GM15510 (cell line): Measurements from ENCODE around the gene NPIPB13.
"Not testable (repeated sequence)": the region's sequence is repeated elsewhere in the genome, so short reads cannot be mapped to it uniquely, and the experiment has no call there.

Source experiments
- POLR2A ChIP-seq: IDR thresholded peaks from 3 replicates; pipeline ENCODE4 v1.6.1; 2011; ENCODE audit warnings: borderline replicate concordance; ENCODE audit not compliant: insufficient read length; ENCODE audit errors: extremely low read depth

Gene NPIPB13

DNA sequence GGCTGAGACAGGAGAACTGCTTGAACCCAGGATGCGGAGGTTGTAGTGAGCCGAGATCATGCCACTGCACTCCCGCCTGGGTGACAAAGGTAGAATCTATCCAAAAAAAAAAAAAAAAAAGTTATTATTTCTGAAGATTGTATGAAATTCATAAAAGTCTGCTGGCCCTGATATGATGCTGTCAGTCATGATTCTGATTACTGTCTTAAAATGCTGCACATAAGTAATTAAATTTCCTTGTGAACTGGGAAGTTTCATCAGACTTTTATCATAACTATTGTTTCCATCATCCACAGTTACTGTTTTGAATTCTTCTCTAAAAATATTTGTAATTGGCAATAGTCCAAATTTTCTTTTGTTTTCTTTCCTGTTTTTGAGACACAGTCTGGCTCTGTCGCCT lies at the start of gene NPIPB13:
NPIPB13 (minus strand) TSS at position 101 of the 400 bp plus-strand sequence. CDS start 2,906 bp downstream, outside the sequence.
- not testable (repeated sequence) for TF ChIP-seq POLR2A

- not testable (repeated sequence) for TF ChIP-seq POLR2A
Observed at GRCh38 chr16:30199049-30199448, 49.2 kb downstream of the NPIPB13 start, which contains the start of gene SULT1A3. TSS of gene SULT1A3 (plus strand) at chr16:30199255. CDS start at chr16:30200729, 1,474 bp downstream.
